ENCODE measurements around the gene METTL1. TPM values are rescaled to one million over a fixed set of nuclear protein-coding genes. Genes with fewer than 3 reads are reported as not detected.
A peak's percentile ranks its signal among the peaks of the same experiment; 100 is the strongest.

Gene METTL1
- total RNA-seq, 5 donors from 2014 or later (not counting 1 experiment from before 2014, with no cell fraction given): 10.3 to 17.4 (median 14.5) TPM

DNA sequence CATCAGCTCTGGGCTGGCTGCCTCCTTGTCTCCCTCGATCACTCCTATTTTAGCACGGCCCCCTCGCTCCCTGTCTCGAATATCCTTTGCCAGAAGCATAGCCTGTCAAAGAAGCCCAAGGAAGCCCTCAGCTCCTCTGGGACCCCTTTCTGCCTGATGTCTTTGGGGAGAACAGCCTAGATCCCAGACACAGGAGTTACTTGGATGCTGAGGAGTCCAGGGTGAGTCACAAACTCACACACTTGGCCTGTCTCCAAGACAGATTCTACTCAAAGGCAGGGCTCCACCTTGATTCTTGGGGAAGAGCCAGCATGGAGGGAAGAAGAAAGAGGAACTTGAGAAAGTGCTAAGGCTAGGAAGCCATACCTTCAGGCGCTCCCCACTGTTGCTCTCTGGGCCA is 38.5 kb upstream of the METTL1 start:
- Histone ChIP-seq H3K27me3 (replicated peaks in 1 of 2; ENCODE audit: control insufficient read depth in 2 of 2, extremely low read depth in 1 of 2, insufficient read depth in 2 of 2, low read length in 1 of 2) (no peaks in the 10 kb centered on the region), H3K9me3 (no peaks in the 10 kb centered on the region), H3K36me3 (ENCODE audit: control insufficient read depth in 2 of 2, extremely low read depth in 1 of 2, insufficient read depth in 1 of 2, low read length in 1 of 2) (peaks cover 4 to 27% of the 10 kb centered on the region in 2 donors), H3K4me3 (ENCODE audit: control insufficient read depth in 1 of 2, extremely low read depth in 1 of 2, low read length in 1 of 2) (no peak overlapping the region), H3K4me1 (ENCODE audit: control insufficient read depth in 1 of 2, extremely low read depth in 1 of 2, insufficient read depth in 2 of 2, low read length in 2 of 2) (no peaks in the 10 kb centered on the region), H3K27ac (ENCODE audit: low read length) (no peak overlapping the region)
- 96% methylated on average over 5 of the region's 5 CpGs for WGBS (ENCODE audit: insufficient coverage)
- H3K36me3 Mint-ChIP-seq: peaks cover 26% of the 10 kb centered on the region
- no peak overlapping the region for H3K4me3 Mint-ChIP-seq
- H3K27me3 Mint-ChIP-seq: no peaks in the 10 kb centered on the region
- DNase-seq (peak in 1 of 35 experiments; percentile 4), ATAC-seq (replicated peaks in 1 of 4) (no peak)
- ChIA-PET POLR2A (no interaction called here), CTCF (interaction anchor here in 1 of 2 donors (1.0 kb wide), 1 partner anchor 27 kb away, joined by 3 read pairs; the partner anchor contains the start of gene TSFM)
- H3K27ac Mint-ChIP-seq: no peak overlapping the region
- no peaks in the 10 kb centered on the region for H3K9me3 Mint-ChIP-seq
- H3K4me1 Mint-ChIP-seq: peaks cover 0 to 2% (median 0%) of the 10 kb centered on the region in 3 donors

DNA sequence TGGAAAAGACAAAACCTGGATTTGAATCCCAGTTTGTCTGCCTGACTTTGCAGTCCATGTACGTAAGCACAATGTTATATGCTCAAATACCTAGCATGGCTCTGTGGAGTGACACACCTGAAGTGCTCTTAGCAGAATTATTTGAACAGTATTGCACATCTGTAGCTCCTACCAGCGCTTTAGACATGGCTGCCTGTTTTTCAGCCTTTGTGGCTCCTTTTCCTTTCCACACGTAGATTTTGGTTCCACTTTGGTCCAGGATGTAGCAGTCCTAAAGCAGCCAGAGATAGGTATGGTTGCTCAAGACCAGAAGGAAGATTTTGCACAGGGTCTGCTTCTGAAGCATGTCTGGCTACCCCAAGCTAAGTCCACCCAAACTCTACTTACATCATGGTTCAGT is 37.5 kb upstream of the METTL1 start:
- H3K36me3 Mint-ChIP-seq: peaks cover 26% of the 10 kb centered on the region
- H3K4me3 ChIP-seq (ENCODE audit: control insufficient read depth in 1 of 2, extremely low read depth in 1 of 2, low read length in 1 of 2): no peak overlapping the region
- H3K36me3 ChIP-seq (ENCODE audit: control insufficient read depth in 2 of 2, extremely low read depth in 1 of 2, insufficient read depth in 1 of 2, low read length in 1 of 2): peaks cover 4 to 27% of the 10 kb centered on the region in 2 donors
- H3K27me3 ChIP-seq (replicated peaks in 1 of 2; ENCODE audit: control insufficient read depth in 2 of 2, extremely low read depth in 1 of 2, insufficient read depth in 2 of 2, low read length in 1 of 2): no peaks in the 10 kb centered on the region
- no peaks in the 10 kb centered on the region for H3K9me3 ChIP-seq
- H3K27me3 Mint-ChIP-seq: no peaks in the 10 kb centered on the region
- DNase-seq (peak in 1 of 35 experiments; percentile 7), ATAC-seq (replicated peaks in 1 of 4) (no peak)
- POLR2A ChIA-PET: no interaction called here
- CTCF ChIA-PET: no interaction called here
- no peak overlapping the region for H3K27ac ChIP-seq (ENCODE audit: low read length)
- H3K4me1 Mint-ChIP-seq: peaks cover 0 to 2% (median 0%) of the 10 kb centered on the region in 3 donors
- 100% methylated on average over 2 of the region's 3 CpGs for WGBS (ENCODE audit: insufficient coverage)
- no peaks in the 10 kb centered on the region for H3K4me1 ChIP-seq (ENCODE audit: control insufficient read depth in 1 of 2, extremely low read depth in 1 of 2, insufficient read depth in 2 of 2, low read length in 2 of 2)
- no peak overlapping the region for H3K4me3 Mint-ChIP-seq
- no peak overlapping the region for H3K27ac Mint-ChIP-seq
- no peaks in the 10 kb centered on the region for H3K9me3 Mint-ChIP-seq

DNA sequence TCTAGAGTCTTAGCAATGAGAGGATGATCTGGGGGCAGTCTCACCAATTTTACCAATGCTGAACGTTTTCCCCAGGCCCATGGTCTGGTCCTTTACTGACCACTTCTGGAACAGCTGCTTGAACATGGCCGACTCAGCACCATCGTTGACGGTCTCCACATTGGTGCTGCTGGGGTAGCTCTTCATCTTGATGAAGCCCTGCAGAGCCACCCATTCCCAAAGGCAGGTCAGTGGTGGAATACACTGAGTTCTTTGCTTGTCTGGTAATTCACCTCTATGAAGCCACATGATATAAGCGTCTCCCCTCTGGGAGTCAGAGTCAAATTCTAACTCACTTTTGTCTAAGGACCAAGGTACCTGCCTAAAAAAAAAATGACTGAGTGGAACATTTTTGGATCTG is 36.4 kb upstream of the METTL1 start:
- no peaks in the 10 kb centered on the region for H3K27me3 ChIP-seq (replicated peaks in 1 of 2; ENCODE audit: control insufficient read depth in 2 of 2, extremely low read depth in 1 of 2, insufficient read depth in 2 of 2, low read length in 1 of 2)
- ATAC-seq (replicated peaks in 1 of 4): no peak
- Mint-ChIP-seq H3K27me3 (no peaks in the 10 kb centered on the region), H3K27ac (no peak overlapping the region), H3K4me3 (no peak overlapping the region), H3K36me3 (peaks cover 29% of the 10 kb centered on the region), H3K4me1 (peaks cover 0 to 2% (median 0%) of the 10 kb centered on the region in 3 donors), H3K9me3 (no peaks in the 10 kb centered on the region)
- H3K36me3 ChIP-seq (ENCODE audit: control insufficient read depth in 2 of 2, extremely low read depth in 1 of 2, insufficient read depth in 1 of 2, low read length in 1 of 2): peaks cover 4 to 27% of the 10 kb centered on the region in 2 donors
- WGBS (ENCODE audit: insufficient coverage): 80% methylated on average over 4 of the region's 5 CpGs
- CTCF ChIA-PET: interaction anchor here in 1 of 2 donors (0.7 to 0.8 kb wide), 2 partner anchors 8 to 97 kb away, joined by 3 read pairs; no protein-coding TSS in a partner anchor
- no peaks in the 10 kb centered on the region for H3K4me1 ChIP-seq (ENCODE audit: control insufficient read depth in 1 of 2, extremely low read depth in 1 of 2, insufficient read depth in 2 of 2, low read length in 2 of 2)
- H3K9me3 ChIP-seq: no peaks in the 10 kb centered on the region
- H3K27ac ChIP-seq (ENCODE audit: low read length): no peak overlapping the region
- DNase-seq: no peak
- no peak overlapping the region for H3K4me3 ChIP-seq (ENCODE audit: control insufficient read depth in 1 of 2, extremely low read depth in 1 of 2, low read length in 1 of 2)
- POLR2A ChIA-PET: no interaction called here

DNA sequence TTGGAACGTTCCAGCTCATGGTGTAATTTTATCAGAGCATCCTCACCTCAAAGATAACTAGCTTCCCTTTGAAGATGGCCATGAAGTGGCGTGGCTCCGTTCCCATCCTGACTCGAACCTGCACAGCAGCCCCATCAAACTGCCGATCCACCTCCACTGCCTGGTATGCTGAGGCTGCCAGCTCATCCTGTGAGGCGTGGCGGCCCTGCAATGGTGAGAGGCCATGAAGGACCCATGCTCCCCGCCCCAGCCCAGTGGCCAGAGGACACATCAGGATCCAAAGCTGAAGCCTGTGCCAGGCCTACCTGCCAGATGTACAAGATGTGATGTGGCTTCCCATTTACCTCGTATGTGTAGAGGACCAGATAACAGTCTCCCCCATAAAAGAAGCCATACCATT is 35.4 kb upstream of the METTL1 start:
- ChIA-PET POLR2A (no interaction called here), CTCF (interaction anchor here (0.8 to 0.9 kb wide), 2 partner anchors 23 to 99 kb away, joined by 3 to 4 read pairs; no protein-coding TSS in a partner anchor)
- Histone ChIP-seq H3K4me3 (ENCODE audit: control insufficient read depth in 1 of 2, extremely low read depth in 1 of 2, low read length in 1 of 2) (no peak overlapping the region), H3K36me3 (ENCODE audit: control insufficient read depth in 2 of 2, extremely low read depth in 1 of 2, insufficient read depth in 1 of 2, low read length in 1 of 2) (peaks cover 4 to 33% of the 10 kb centered on the region in 2 donors), H3K27ac (ENCODE audit: low read length) (no peak overlapping the region), H3K9me3 (no peaks in the 10 kb centered on the region), H3K4me1 (ENCODE audit: control insufficient read depth in 1 of 2, extremely low read depth in 1 of 2, insufficient read depth in 2 of 2, low read length in 2 of 2) (no peaks in the 10 kb centered on the region), H3K27me3 (replicated peaks in 1 of 2; ENCODE audit: control insufficient read depth in 2 of 2, extremely low read depth in 1 of 2, insufficient read depth in 2 of 2, low read length in 1 of 2) (no peaks in the 10 kb centered on the region)
- Mint-ChIP-seq H3K27me3 (no peaks in the 10 kb centered on the region), H3K4me1 (no peaks in the 10 kb centered on the region), H3K4me3 (no peak overlapping the region), H3K9me3 (no peaks in the 10 kb centered on the region), H3K36me3 (peaks cover 30% of the 10 kb centered on the region), H3K27ac (no peak overlapping the region)
- WGBS (ENCODE audit: insufficient coverage): 89% methylated on average over 7 of the region's 9 CpGs
- DNase-seq: no peak
- ATAC-seq (replicated peaks in 1 of 4): no peak

DNA sequence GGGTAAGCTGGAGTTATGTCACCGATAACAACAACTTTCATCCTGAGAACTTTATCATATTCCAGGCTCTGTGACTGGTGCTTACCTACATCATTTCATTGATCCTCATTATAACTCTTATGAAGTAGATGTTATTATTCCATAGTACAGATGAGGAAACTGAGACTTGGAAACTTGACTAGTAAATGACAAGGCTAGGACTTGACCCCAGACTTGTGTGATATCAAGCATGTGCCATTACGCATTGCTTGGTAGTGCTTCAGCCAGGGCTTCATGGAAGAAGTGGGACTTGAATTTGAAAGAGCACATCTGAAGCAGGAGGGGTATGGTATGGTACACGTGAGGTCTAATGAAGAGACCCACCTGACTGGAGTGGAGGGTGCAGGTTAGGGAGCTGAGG is 34.8 kb upstream of the METTL1 start:
- Mint-ChIP-seq H3K4me3 (no peak overlapping the region), H3K9me3 (no peaks in the 10 kb centered on the region), H3K4me1 (no peaks in the 10 kb centered on the region), H3K36me3 (peaks cover 30% of the 10 kb centered on the region), H3K27me3 (no peaks in the 10 kb centered on the region), H3K27ac (no peak overlapping the region)
- POLR2A ChIA-PET: no interaction called here
- ATAC-seq (replicated peaks in 1 of 4) (no peak), DNase-seq (no peak)
- Histone ChIP-seq H3K9me3 (no peaks in the 10 kb centered on the region), H3K27me3 (replicated peaks in 1 of 2; ENCODE audit: control insufficient read depth in 2 of 2, extremely low read depth in 1 of 2, insufficient read depth in 2 of 2, low read length in 1 of 2) (no peaks in the 10 kb centered on the region), H3K4me1 (ENCODE audit: control insufficient read depth in 1 of 2, extremely low read depth in 1 of 2, insufficient read depth in 2 of 2, low read length in 2 of 2) (no peaks in the 10 kb centered on the region), H3K4me3 (ENCODE audit: control insufficient read depth in 1 of 2, extremely low read depth in 1 of 2, low read length in 1 of 2) (no peak overlapping the region), H3K36me3 (ENCODE audit: control insufficient read depth in 2 of 2, extremely low read depth in 1 of 2, insufficient read depth in 1 of 2, low read length in 1 of 2) (peaks cover 4 to 38% of the 10 kb centered on the region in 2 donors), H3K27ac (ENCODE audit: low read length) (no peak overlapping the region)
- 94% methylated on average over 2 of the region's 3 CpGs for WGBS (ENCODE audit: insufficient coverage)
- CTCF ChIA-PET: interaction anchor here (0.8 to 0.9 kb wide), 2 partner anchors 23 to 99 kb away, joined by 3 to 4 read pairs; no protein-coding TSS in a partner anchor

DNA sequence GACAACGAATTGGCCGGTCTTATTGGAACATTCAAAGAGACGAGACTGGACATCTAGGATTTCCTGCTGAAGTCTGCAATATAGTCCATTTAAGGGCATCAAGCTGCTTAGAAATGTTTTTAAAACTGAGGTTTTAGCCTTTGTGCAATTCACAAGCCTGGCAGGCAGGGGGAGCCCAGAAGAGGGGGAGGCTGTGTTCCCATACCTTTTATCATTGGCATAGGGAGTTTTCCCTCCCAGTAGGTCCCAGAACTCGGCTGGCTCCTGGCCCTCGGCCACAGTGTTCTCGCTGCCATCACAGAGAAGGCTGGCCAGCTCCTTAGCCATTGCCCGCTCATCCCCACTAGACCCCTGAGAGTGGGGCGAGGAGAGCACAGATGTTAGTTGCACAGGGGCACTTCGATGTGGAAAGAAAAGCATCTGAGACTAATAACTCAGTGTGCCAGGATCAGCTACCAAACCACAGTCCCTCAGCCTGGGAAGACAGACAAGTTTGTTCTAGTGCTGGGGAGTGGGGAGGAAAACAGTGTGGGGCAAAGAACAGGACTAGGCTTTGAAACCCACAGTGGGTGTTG is 31.5 kb upstream of the METTL1 start:
- no peaks in the 10 kb centered on the region for H3K4me1 Mint-ChIP-seq
- DNase-seq (peak in 26 of 35 experiments; percentile 4 to 52 (median 22)), ATAC-seq (replicated peaks in 1 of 4) (peak in 2 of 4 experiments; percentile 37 to 58)
- no peak overlapping the region for H3K4me3 Mint-ChIP-seq
- H3K36me3 Mint-ChIP-seq: peaks cover 29% of the 10 kb centered on the region
- no peak overlapping the region for H3K27ac Mint-ChIP-seq
- Histone ChIP-seq H3K27ac (ENCODE audit: low read length) (no peak overlapping the region), H3K4me1 (ENCODE audit: control insufficient read depth in 1 of 2, extremely low read depth in 1 of 2, insufficient read depth in 2 of 2, low read length in 2 of 2) (no peaks in the 10 kb centered on the region), H3K27me3 (replicated peaks in 1 of 2; ENCODE audit: control insufficient read depth in 2 of 2, extremely low read depth in 1 of 2, insufficient read depth in 2 of 2, low read length in 1 of 2) (no peaks in the 10 kb centered on the region), H3K36me3 (ENCODE audit: control insufficient read depth in 2 of 2, extremely low read depth in 1 of 2, insufficient read depth in 1 of 2, low read length in 1 of 2) (peaks cover 4 to 46% of the 10 kb centered on the region in 2 donors), H3K4me3 (ENCODE audit: control insufficient read depth in 1 of 2, extremely low read depth in 1 of 2, low read length in 1 of 2) (no peak overlapping the region), H3K9me3 (no peaks in the 10 kb centered on the region)
- H3K9me3 Mint-ChIP-seq: no peaks in the 10 kb centered on the region
- ChIA-PET POLR2A (no interaction called here), CTCF (interaction anchor here (0.6 to 3.7 kb wide), 15 partner anchors 20 to 103 kb away, joined by 3 to 17 read pairs (median 4); no protein-coding TSS in a partner anchor)
- 71% methylated on average over 9 of the region's 9 CpGs for WGBS (ENCODE audit: insufficient coverage)
- no peaks in the 10 kb centered on the region for H3K27me3 Mint-ChIP-seq

All from T-cell (primary cell).